Activated T-cell treated with anti-CD3 and anti-CD28 coated beads, Interleukin-2, amount 50 U/mL, for 4 hours (primary cell): ENCODE results near the gene HSFX3. TPM values are rescaled to one million over a fixed set of nuclear protein-coding genes. Genes with fewer than 3 reads are reported as not detected.

Experiments used
- total RNA-seq, 3 donors: library from RNA; stranded (reverse); gene quantifications; one replicate each; pipeline ENCODE4 v1.2.1, GENCODE V29; 2021

Gene HSFX3
- total RNA-seq, 3 donors from 2014 or later, result not detected

Other genes with a start within 250 kb of the HSFX3 start
- 10 to 100 TPM; 37.1 to 46.1 (median 38.7) TPM for gene IDS, start 44.6 kb downstream of the HSFX3 start, total RNA-seq
- gene EOLA1, start 8.9 kb downstream of the HSFX3 start, total RNA-seq, result 10 to 100 TPM; 21.7 to 40.9 (median 22.6) TPM
- not detected for gene MAGEA9B, start 37.5 kb upstream of the HSFX3 start, total RNA-seq
- gene HSFX2, start 45.4 kb upstream of the HSFX3 start, total RNA-seq, result not detected
- 10 to 100 TPM; 14.7 to 20.0 (median 15.7) TPM for gene TMEM185A, start 81.9 kb upstream of the HSFX3 start, total RNA-seq
- gene MAGEA11, start 162.1 kb upstream of the HSFX3 start, total RNA-seq, result not detected
- gene HSFX1, start 224.1 kb upstream of the HSFX3 start, total RNA-seq, result under 1 TPM in 2 of 3 donors, not detected in 1; 0.22 to 0.34 TPM
- gene MAGEA9, start 232.0 kb upstream of the HSFX3 start, total RNA-seq, result not detected